Heart left ventricle (tissue), 13 donors: ENCODE results near the gene PATE3.

Experiments
- CTCF ChIP-seq, 12 donors: fragments of 200-600 bp; sonication (generic) in 4 of 12; IDR thresholded peaks; one replicate each; pipeline versions ENCODE4 v1.5.0 to v1.8.0; 2018 to 2022; ENCODE audit warnings: antibody characterized with exemption in 12 of 12, mild to moderate bottlenecking in 5 of 12
- POLR2A ChIP-seq, 2 donors: fragments of 450-650 bp; IDR thresholded peaks; one replicate each; pipeline ENCODE4 v1.6.1; 2017; ENCODE audit warnings: antibody characterized with exemption in 2 of 2, mild to moderate bottlenecking in 2 of 2, moderate library complexity in 2 of 2
- donor health status: ischemic (EF 13 %, LVEDD 7.1; RV severe dilation, severe dysfunction).
- donor health status: DM: no; HTN: yes; CAD: no.
- donor health status: DM: no; HTN: no; CAD: no.
- donor health status: ischemic (EF 25% LVEDD 6.9; RV normal size, moderate dysfunction).
- donor health status: ischemic (EF 25% LVEDD 5.7; RV mildly dilated, moderate dysfunction).
- donor health status: ischemic (EF 35%, LVEDD 5.7; RV mildly dilated, moderate dysfunction).
- donor health status: nonischemic (EF 11% LVEDD 7.7; RV severe dilation, severe dysfunction).
- donor health status: DM: yes; HTN: yes; CAD: no.
- donor health status: PGD.
- donor health status: ischemic (EF 29% LVEDD 5.4; RV normal size, mild dysfunction).
- donor health status: nonischemic (EF 23%, LVEDD 6.1; RV moderate dilation, normal function).

DNA sequence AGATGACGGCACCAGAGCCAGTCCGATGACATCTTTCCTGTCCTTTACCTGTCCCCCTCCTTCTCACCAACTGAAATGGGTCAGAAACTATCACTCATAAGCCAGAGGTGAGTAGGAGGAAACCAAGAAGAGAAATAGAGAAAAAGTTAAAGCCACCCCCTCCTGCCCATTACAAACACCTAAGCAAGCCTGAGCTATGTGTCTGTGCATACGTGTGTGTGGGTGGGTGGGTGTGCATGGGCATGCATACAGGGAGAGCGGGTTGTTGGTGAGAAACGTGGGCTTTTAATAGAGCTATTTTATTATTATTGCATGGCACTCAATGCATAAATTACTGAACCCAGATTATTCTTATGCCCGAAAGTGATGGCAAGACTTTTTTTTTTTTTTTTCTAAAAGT lies 47.8 kb downstream of the PATE3 start:
- TF ChIP-seq CTCF (IDR thresholded peaks at IDR 0.05) (no peak), POLR2A (IDR thresholded peaks at IDR 0.05) (no peak)
